HCT116 (cell line): ENCODE results near the gene BBS9. TPM values are rescaled to one million over a fixed set of nuclear protein-coding genes. Genes with fewer than 3 reads are reported as not detected.

Experiments
- ATAC-seq: fragments of 200-7000 bp; cut with Tn5 transposase; 2 replicates; pipeline ENCODE4 v1.9.1; 2020; ENCODE audit warnings: mild to moderate bottlenecking, moderate library complexity
- BruUV-seq: library from RNA; stranded (reverse); fragments of 400-500 nt; replicated peaks from 2 replicates; lab custom pipeline; 2021; lab: Mats Ljungman, UMichigan
- CTCF ChIA-PET: fragments of 300-600 bp; sonication (Branson Sonifier 250); formaldehyde crosslinking; loops from one replicate; lab custom pipeline; 2021; ENCODE audit warnings: antibody characterized with exemption; lab: Charles Lee
- POLR2A ChIA-PET: fragments of 300-600, 350-600 bp; sonication (Branson Sonifier 250); formaldehyde crosslinking; loops from one replicate; lab custom pipeline; 2021; ENCODE audit warnings: antibody characterized with exemption; lab: Charles Lee
- RAD21 ChIA-PET, 2 experiments: fragments of 300-600 bp; sonication (Branson Sonifier 250); formaldehyde crosslinking; loops; one replicate each; lab custom pipeline; 2023; ENCODE audit warnings: low total read pairs in 2 of 2; ENCODE audit not compliant: uncharacterized antibody in 2 of 2, unreplicated experiment in 2 of 2, low non-redundant PET in 1 of 2; lab: Charles Lee
- DNase-seq: peaks from one replicate; pipeline ENCODE4 v3.0.0-alpha.2; 2010; ENCODE audit warnings: low read depth, low spot score
- H2AFZ ChIP-seq: fragments of 200-600 bp; shearing (Covaris generic), sonication (generic); 2 replicates; pipeline ENCODE4 v1.6.1; 2017; ENCODE audit warnings: low read depth, mixed run types, mixed read lengths, antibody characterized with exemption, low read length; ENCODE audit not compliant: poor library complexity, severe bottlenecking
- H3K27ac ChIP-seq: 2 replicates; pipeline ENCODE4 v1.5.1; 2012; ENCODE audit warnings: low read depth, low read length
- H3K27me3 ChIP-seq: fragments of 200-600 bp; sonication (generic); 2 replicates; pipeline ENCODE4 v1.6.1; 2016; ENCODE audit warnings: mixed run types, low read length, mixed read lengths; ENCODE audit not compliant: insufficient read depth
- H3K36me3 ChIP-seq, 2 experiments: fragments of 200-500 bp in 1 of 2; fragments of 200-600 bp in 1 of 2; sonication (Bioruptor generic) in 1 of 2; sonication (generic) in 1 of 2; 2 replicates each; pipeline versions ENCODE4 v1.5.1 to v1.6.1; 2014 to 2016; ENCODE audit warnings: low read length in 2 of 2, inconsistent platforms in 1 of 2, mixed read lengths in 1 of 2, mixed run types in 1 of 2; ENCODE audit not compliant: insufficient read depth in 2 of 2, control insufficient read depth in 1 of 2
- H3K4me1 ChIP-seq, 2 experiments: fragments of 200-600 bp in 1 of 2; sonication (generic) in 1 of 2; 2 replicates each; pipeline versions ENCODE4 v1.5.1 to v1.6.1; 2012 to 2017; ENCODE audit warnings: low read length in 2 of 2, inconsistent platforms in 1 of 2, mild to moderate bottlenecking in 1 of 2, mixed read lengths in 1 of 2, mixed run types in 1 of 2, moderate library complexity in 1 of 2; ENCODE audit not compliant: insufficient read depth in 2 of 2, control insufficient read depth in 1 of 2
- H3K4me2 ChIP-seq: fragments of 200-600 bp; sonication (generic); 2 replicates; pipeline ENCODE4 v1.6.1; 2017; ENCODE audit warnings: mixed run types, low read length, mixed read lengths
- H3K4me3 ChIP-seq, 2 experiments: fragments of 200-600 bp in 1 of 2; sonication (generic) in 1 of 2; replicated peaks in 1 of 2; 2 replicates each; pipeline ENCODE4 v1.5.1; 2011 to 2016; ENCODE audit warnings: low read length in 2 of 2, control low read depth in 1 of 2, low read depth in 1 of 2, mild to moderate bottlenecking in 1 of 2, mixed read lengths in 1 of 2, mixed run types in 1 of 2
- H3K79me2 ChIP-seq: fragments of 200-600 bp; sonication (generic); 2 replicates; pipeline ENCODE4 v1.6.1; 2017; ENCODE audit warnings: mild to moderate bottlenecking, mixed run types, low read length, moderate library complexity, mixed read lengths; ENCODE audit not compliant: insufficient read depth
- H3K9ac ChIP-seq: fragments of 200-600 bp; sonication (generic); 2 replicates; pipeline ENCODE4 v1.6.1; 2016; ENCODE audit warnings: low read length, mixed read lengths
- H3K9me2 ChIP-seq: fragments of 200-600 bp; sonication (generic), shearing (Covaris generic); 2 replicates; pipeline ENCODE4 v1.6.1; 2017; ENCODE audit warnings: mixed run types, mild to moderate bottlenecking, moderate library complexity; ENCODE audit not compliant: insufficient read depth
- H3K9me3 ChIP-seq, 2 experiments: fragments of 200-500 bp in 1 of 2; fragments of 200-600 bp in 1 of 2; sonication (Bioruptor generic) in 1 of 2; sonication (generic) in 1 of 2; 2 replicates each; pipeline ENCODE4 v1.6.1; 2014 to 2017; ENCODE audit warnings: low read length in 2 of 2, mixed read lengths in 2 of 2, inconsistent platforms in 1 of 2, low read depth in 1 of 2, mild to moderate bottlenecking in 1 of 2, mixed run types in 1 of 2, moderate library complexity in 1 of 2; ENCODE audit not compliant: control insufficient read depth in 1 of 2, insufficient read depth in 1 of 2
- H4K20me1 ChIP-seq: fragments of 200-600 bp; sonication (generic), shearing (Covaris generic); 2 replicates; pipeline ENCODE4 v1.6.1; 2017; ENCODE audit warnings: mixed run types, mild to moderate bottlenecking, moderate library complexity; ENCODE audit not compliant: insufficient read depth
- CTCF ChIP-seq, 3 experiments: fragments of 200-600 bp in 1 of 3; sonication (generic) in 1 of 3; IDR thresholded peaks in 2 of 3; conservative IDR thresholded peaks in 1 of 3; 2 replicates each; pipeline ENCODE4 v1.5.1; 2012 to 2017; ENCODE audit warnings: low read depth in 2 of 3, low read length in 2 of 3, antibody characterized with exemption in 1 of 3, borderline replicate concordance in 1 of 3, control low read depth in 1 of 3, mild to moderate bottlenecking in 1 of 3, mixed read lengths in 1 of 3, mixed run types in 1 of 3, moderate library complexity in 1 of 3; ENCODE audit not compliant: insufficient read depth in 1 of 3
- ELF1 ChIP-seq: IDR thresholded peaks from 2 replicates; pipeline ENCODE4 v1.6.1; 2012; ENCODE audit warnings: low read depth, borderline replicate concordance
- JUND ChIP-seq: IDR thresholded peaks from 2 replicates; pipeline ENCODE4 v1.6.1; 2012
- POLR2AphosphoS5 ChIP-seq: IDR thresholded peaks from 2 replicates; pipeline ENCODE4 v1.6.1; 2011; ENCODE audit warnings: mild to moderate bottlenecking, low read depth, low read length, moderate library complexity
- SIN3A ChIP-seq: IDR thresholded peaks from 2 replicates; pipeline ENCODE4 v1.6.1; 2012; ENCODE audit warnings: low read depth
- SP1 ChIP-seq: IDR thresholded peaks from 2 replicates; pipeline ENCODE4 v1.6.1; 2012; ENCODE audit warnings: low read depth
- SRF ChIP-seq: IDR thresholded peaks from 2 replicates; pipeline ENCODE4 v1.6.1; 2012; ENCODE audit warnings: low read depth
- ZFX ChIP-seq: fragments of 450-650 bp; IDR thresholded peaks from 2 replicates; pipeline ENCODE4 v1.6.1; 2017
- ZNF274 ChIP-seq: fragments of 200-500 bp; sonication (Bioruptor generic); IDR thresholded peaks from 2 replicates; pipeline ENCODE4 v1.6.1; 2014; ENCODE audit warnings: mild to moderate bottlenecking, low read depth, low read length, inconsistent platforms
- intact Hi-C: fragments of 100-400 bp; cut with micrococcal nuclease; formaldehyde crosslinking; loops from 2 replicates; pipeline ENCODE4 v1.10.0; 2022
- total RNA-seq: library from RNA; stranded (reverse); gene quantifications from one replicate; pipeline ENCODE4 v1.2.1, GENCODE V29; 2021; ENCODE audit not compliant: unreplicated experiment
- TF ChIP-seq, protein P1 (sequence below): IDR thresholded peaks from 2 replicates; pipeline ENCODE4 v1.6.1; 2012

Gene BBS9
- total RNA-seq, 1 experiment from 2014 or later, result 7.1 TPM

DNA sequence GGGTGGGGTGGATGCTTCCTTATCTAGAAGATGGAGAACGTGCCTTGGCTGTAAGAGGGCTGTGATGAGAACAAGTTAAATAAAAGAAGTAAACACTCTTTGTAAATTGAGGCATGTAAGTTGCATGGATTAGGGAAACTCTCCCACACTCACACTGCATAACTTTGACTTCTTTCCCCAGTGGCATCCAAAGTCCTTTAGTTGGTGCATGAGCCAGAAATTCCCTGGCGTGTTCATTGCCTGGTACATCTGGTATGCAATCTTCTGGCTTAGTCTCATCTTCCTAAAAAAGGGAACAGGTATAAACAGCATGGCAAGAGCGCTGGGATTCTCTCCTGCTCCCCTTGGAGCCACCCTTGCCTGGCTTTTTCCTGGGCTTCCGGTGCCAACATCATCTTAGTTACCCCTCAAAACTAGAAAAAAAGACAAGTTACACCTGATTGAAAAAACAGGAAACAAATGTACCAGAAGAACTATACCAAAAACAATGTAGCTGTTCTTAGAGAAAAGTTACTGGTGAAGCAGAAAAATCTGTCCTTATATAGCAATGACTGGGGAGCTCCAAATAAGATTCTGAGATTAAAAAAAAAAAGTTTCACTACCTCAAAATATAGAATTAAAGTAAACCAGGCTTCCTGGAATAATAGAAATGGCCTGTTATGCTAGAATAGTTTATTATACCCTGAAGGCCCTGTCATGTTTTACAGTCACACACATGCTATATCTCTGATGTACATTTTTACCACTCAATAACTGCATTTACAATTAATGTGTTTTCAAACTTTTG lies 30.0 kb upstream of the BBS9 start:
- TF ChIP-seq ELF1 (no peak), ZFX (no peak), SRF (no peak), CTCF (IDR thresholded peaks at IDR 0.05 in 2 of 3, conservative IDR thresholded peaks at IDR 0.05 in 1 of 3; ENCODE audit: borderline replicate concordance in 1 of 3, insufficient read depth in 1 of 3, low read depth in 2 of 3, low read length in 2 of 3) (no peak), JUND (no peak), SP1 (no peak), SIN3A (no peak), ZNF274 (no peak), POLR2AphosphoS5 (no peak)
- TF ChIP-seq, protein P1, sequence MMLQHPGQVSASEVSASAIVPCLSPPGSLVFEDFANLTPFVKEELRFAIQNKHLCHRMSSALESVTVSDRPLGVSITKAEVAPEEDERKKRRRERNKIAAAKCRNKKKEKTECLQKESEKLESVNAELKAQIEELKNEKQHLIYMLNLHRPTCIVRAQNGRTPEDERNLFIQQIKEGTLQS, result no peak
- DNase-seq (no peak), ATAC-seq (no peak)
- Histone ChIP-seq H2AFZ (no peak overlapping the region), H3K4me3 (no peak overlapping the region), H4K20me1 (no peaks in the 10 kb centered on the region), H3K79me2 (peaks cover 34% of the 10 kb centered on the region), H3K27ac (no peak overlapping the region), H3K4me1 (no peaks in the 10 kb centered on the region), H3K27me3 (no peaks in the 10 kb centered on the region), H3K9me3 (no peaks in the 10 kb centered on the region), H3K9me2 (no peaks in the 10 kb centered on the region), H3K9ac (no peak overlapping the region), H3K36me3 (peaks cover 41 to 44% of the 10 kb centered on the region in 2 experiments; a peak in 3 of 4 replicates), H3K4me2 (no peak overlapping the region)
- ChIA-PET POLR2A (interaction anchor here (0.7 kb wide), 1 partner anchor 14 kb away, joined by 3 read pairs; no protein-coding TSS in a partner anchor), CTCF (no interaction called here), RAD21 (no interaction called here)
- BruUV-seq, result no TSS peak
- intact Hi-C loops, result no loop called here
